Keratinocyte (primary cell): Measurements from ENCODE around the gene FBXO15. TPM values are rescaled to one million over a fixed set of nuclear protein-coding genes. Genes with fewer than 3 reads are reported as not detected.

Source experiments
- DNase-seq: peaks from one replicate; pipeline ENCODE4 v3.0.0-alpha.2; 2011; ENCODE audit warnings: low read depth, missing footprints, low spot score
- FAIRE-seq: peaks from 2 replicates; lab custom pipeline; 2011; peaks lifted over from hg19 to GRCh38; lab: Jason Lieb, UNC
- H2AFZ ChIP-seq: 2 replicates; pipeline ENCODE4 v1.6.0; 2012; ENCODE audit warnings: low read length, control low read depth, inconsistent platforms; ENCODE audit not compliant: control insufficient read depth
- H3K27ac ChIP-seq: 2 replicates; pipeline ENCODE4 v1.5.1; 2011; ENCODE audit warnings: low read length; ENCODE audit not compliant: control insufficient read depth, insufficient read depth
- H3K27me3 ChIP-seq: 3 replicates; pipeline ENCODE4 v1.6.0; 2011; ENCODE audit warnings: low read length; ENCODE audit not compliant: control insufficient read depth, insufficient read depth; ENCODE audit errors: extremely low read depth
- H3K36me3 ChIP-seq, 2 experiments: 2 replicates in 1 of 2; 3 replicates in 1 of 2; pipeline ENCODE4 v1.5.1; 2011; ENCODE audit warnings: low read length in 2 of 2, mild to moderate bottlenecking in 1 of 2; ENCODE audit not compliant: control insufficient read depth in 2 of 2, insufficient read depth in 2 of 2; ENCODE audit errors: extremely low read depth in 1 of 2
- H3K4me1 ChIP-seq: 3 replicates; pipeline ENCODE4 v1.5.1; 2011; ENCODE audit warnings: low read length; ENCODE audit not compliant: control insufficient read depth, insufficient read depth; ENCODE audit errors: extremely low read depth
- H3K4me2 ChIP-seq: 3 replicates; pipeline ENCODE4 v1.6.0; 2011; ENCODE audit warnings: low read depth, low read length; ENCODE audit not compliant: control insufficient read depth, insufficient read depth; ENCODE audit errors: extremely low read depth
- H3K4me3 ChIP-seq, 3 experiments: fragments of 200-600 bp in 1 of 3; sonication (generic) in 1 of 3; 2 replicates in 2 of 3; 3 replicates in 1 of 3; pipeline ENCODE4 v1.5.1; 2011 to 2016; ENCODE audit warnings: low read length in 3 of 3, mild to moderate bottlenecking in 3 of 3, control low read depth in 2 of 3, inconsistent platforms in 1 of 3, low read depth in 1 of 3, mixed read lengths in 1 of 3, mixed run types in 1 of 3, moderate library complexity in 1 of 3; ENCODE audit not compliant: control insufficient read depth in 2 of 3, insufficient read depth in 2 of 3; ENCODE audit errors: extremely low read depth in 1 of 3
- H3K79me2 ChIP-seq: 2 replicates; pipeline ENCODE4 v1.6.0; 2012; ENCODE audit warnings: low read length; ENCODE audit not compliant: control insufficient read depth, insufficient read depth
- H3K9ac ChIP-seq: 3 replicates; pipeline ENCODE4 v1.6.0; 2011; ENCODE audit warnings: low read length; ENCODE audit not compliant: control insufficient read depth, insufficient read depth; ENCODE audit errors: extremely low read depth
- H3K9me1 ChIP-seq: 3 replicates; pipeline ENCODE4 v1.6.0; 2011; ENCODE audit warnings: low read length; ENCODE audit not compliant: control insufficient read depth, insufficient read depth; ENCODE audit errors: extremely low read depth
- H3K9me3 ChIP-seq: 2 replicates; pipeline ENCODE4 v1.5.1; 2012; ENCODE audit warnings: low read depth, low read length; ENCODE audit not compliant: control insufficient read depth
- H4K20me1 ChIP-seq: 3 replicates; pipeline ENCODE4 v1.6.0; 2011; ENCODE audit warnings: low read length; ENCODE audit not compliant: control insufficient read depth, insufficient read depth; ENCODE audit errors: extremely low read depth
- EZH2 ChIP-seq: IDR thresholded peaks from one replicate; pipeline ENCODE4 v1.6.1; 2012; ENCODE audit warnings: inconsistent platforms, mild to moderate bottlenecking, low read length, moderate library complexity
- dilution Hi-C: fragments of 300-500 bp; cut with MboI; formaldehyde crosslinking; loops from one replicate; pipeline ENCODE4 v1.7.0; 2020; ENCODE audit warnings: low sequenced_read_pairs; ENCODE audit not compliant: extremely low pct_ligation_motif_present
- polyA plus RNA-seq, 5 experiments: library from polyadenylated mRNA; depleted of rRNA in 3 of 5; stranded (reverse) in 3 of 5; stranded (forward) in 1 of 5; unstranded in 1 of 5; fragments of >200 nt; gene quantifications; 1 replicate in 1 of 5; 2 replicates in 3 of 5; 3 replicates in 1 of 5; pipeline versions ENCODE4 v1.2.1 to v1.2.3, GENCODE V29; 2011 to 2012; ENCODE audit warnings: missing spikeins in 2 of 5, low read depth in 1 of 5, low replicate concordance in 1 of 5
- TF ChIP-seq, protein P1 (sequence below), 3 experiments: IDR thresholded peaks in 1 of 3; conservative IDR thresholded peaks in 1 of 3; optimal IDR thresholded peaks in 1 of 3; 2 replicates in 2 of 3; 3 replicates in 1 of 3; pipeline versions ENCODE3 to v1.5.1; 2011; ENCODE audit warnings: low read length in 3 of 3, mild to moderate bottlenecking in 3 of 3, moderate library complexity in 2 of 3, control low read depth in 1 of 3, inconsistent platforms in 1 of 3; ENCODE audit not compliant: insufficient read depth in 2 of 3; ENCODE audit errors: extremely low read depth in 1 of 3

Gene FBXO15
- polyA plus RNA-seq, 1 donor (not counting 4 experiments of a cell fraction or from before 2014, with no cell fraction given), result 0.26 TPM

DNA sequence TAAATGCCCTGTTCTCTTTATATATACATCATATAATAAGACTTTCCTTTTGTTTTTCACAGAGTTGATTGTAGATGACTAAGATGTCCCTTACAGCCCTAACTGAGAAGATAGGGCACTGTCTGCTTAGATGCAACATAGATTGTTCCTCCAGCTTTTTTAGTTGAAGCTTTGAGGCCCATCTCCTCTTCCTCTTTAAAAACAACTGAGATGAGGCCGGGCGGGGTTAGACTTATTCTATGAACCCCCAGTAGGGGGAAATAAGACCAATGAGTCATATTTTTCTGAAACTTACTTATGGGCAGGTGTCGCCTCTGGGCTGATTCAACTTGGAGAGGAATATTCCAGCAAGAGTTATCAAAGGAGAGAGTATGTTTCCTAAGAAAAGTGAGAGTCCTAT is 84.6 kb downstream of the FBXO15 start:
- Histone ChIP-seq H2AFZ (no peak overlapping the region), H3K4me2 (no peak overlapping the region), H3K27me3 (no peaks in the 10 kb centered on the region), H3K9me1 (no peaks in the 10 kb centered on the region), H3K79me2 (no peaks in the 10 kb centered on the region), H3K4me1 (no peaks in the 10 kb centered on the region), H3K27ac (no peak overlapping the region), H4K20me1 (no peaks in the 10 kb centered on the region), H3K36me3 (no peaks in the 10 kb centered on the region), H3K9me3 (no peaks in the 10 kb centered on the region), H3K4me3 (no peak overlapping the region), H3K9ac (no peak overlapping the region)
- FAIRE-seq, result no peak
- dilution Hi-C loops, result no loop called here
- no peak for DNase-seq
- no peak for TF ChIP-seq EZH2
- TF ChIP-seq, protein P1, sequence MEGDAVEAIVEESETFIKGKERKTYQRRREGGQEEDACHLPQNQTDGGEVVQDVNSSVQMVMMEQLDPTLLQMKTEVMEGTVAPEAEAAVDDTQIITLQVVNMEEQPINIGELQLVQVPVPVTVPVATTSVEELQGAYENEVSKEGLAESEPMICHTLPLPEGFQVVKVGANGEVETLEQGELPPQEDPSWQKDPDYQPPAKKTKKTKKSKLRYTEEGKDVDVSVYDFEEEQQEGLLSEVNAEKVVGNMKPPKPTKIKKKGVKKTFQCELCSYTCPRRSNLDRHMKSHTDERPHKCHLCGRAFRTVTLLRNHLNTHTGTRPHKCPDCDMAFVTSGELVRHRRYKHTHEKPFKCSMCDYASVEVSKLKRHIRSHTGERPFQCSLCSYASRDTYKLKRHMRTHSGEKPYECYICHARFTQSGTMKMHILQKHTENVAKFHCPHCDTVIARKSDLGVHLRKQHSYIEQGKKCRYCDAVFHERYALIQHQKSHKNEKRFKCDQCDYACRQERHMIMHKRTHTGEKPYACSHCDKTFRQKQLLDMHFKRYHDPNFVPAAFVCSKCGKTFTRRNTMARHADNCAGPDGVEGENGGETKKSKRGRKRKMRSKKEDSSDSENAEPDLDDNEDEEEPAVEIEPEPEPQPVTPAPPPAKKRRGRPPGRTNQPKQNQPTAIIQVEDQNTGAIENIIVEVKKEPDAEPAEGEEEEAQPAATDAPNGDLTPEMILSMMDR (optimal IDR thresholded peaks at IDR 0.05 in 1 of 3, IDR thresholded peaks at IDR 0.05 in 1 of 3, conservative IDR thresholded peaks at IDR 0.05 in 1 of 3; ENCODE audit: extremely low read depth in 1 of 3, insufficient read depth in 2 of 3, low read length in 3 of 3), result no peak

DNA sequence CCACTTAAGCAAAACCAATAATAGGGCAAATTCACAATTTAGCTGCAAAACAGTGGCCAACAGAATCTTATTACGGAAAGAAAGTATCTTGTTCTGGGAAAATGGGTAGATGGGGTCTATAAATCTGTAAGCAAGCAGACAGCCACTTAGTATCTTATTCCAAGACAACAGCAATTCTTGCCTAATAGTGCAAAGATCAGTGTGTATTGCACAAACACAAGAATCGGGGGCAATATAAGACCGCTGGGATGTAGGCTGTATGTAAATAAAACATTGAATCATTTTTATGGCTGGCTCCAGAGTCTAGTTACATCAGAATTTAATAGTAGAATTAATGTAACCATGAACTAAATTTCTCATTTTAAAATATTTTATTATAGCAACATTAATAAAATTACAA is 85.6 kb downstream of the FBXO15 start:
- no peak overlapping the region for H3K9ac ChIP-seq
- no peaks in the 10 kb centered on the region for H3K79me2 ChIP-seq
- H3K27ac ChIP-seq, result no peak overlapping the region
- H2AFZ ChIP-seq, result no peak overlapping the region
- H3K4me1 ChIP-seq, result no peaks in the 10 kb centered on the region
- no peak overlapping the region for H3K4me2 ChIP-seq
- no peaks in the 10 kb centered on the region for H3K9me1 ChIP-seq
- H3K9me3 ChIP-seq, result no peaks in the 10 kb centered on the region
- dilution Hi-C loops, result no loop called here
- H3K27me3 ChIP-seq, result no peaks in the 10 kb centered on the region
- TF ChIP-seq, protein P1 (optimal IDR thresholded peaks at IDR 0.05 in 1 of 3, IDR thresholded peaks at IDR 0.05 in 1 of 3, conservative IDR thresholded peaks at IDR 0.05 in 1 of 3; ENCODE audit: extremely low read depth in 1 of 3, insufficient read depth in 2 of 3, low read length in 3 of 3), result no peak
- TF ChIP-seq EZH2, result no peak
- no peaks in the 10 kb centered on the region for H3K36me3 ChIP-seq
- H3K4me3 ChIP-seq, result no peak overlapping the region
- DNase-seq (no peak), FAIRE-seq (no peak)
- no peaks in the 10 kb centered on the region for H4K20me1 ChIP-seq
